Astrocyte of the cerebellum (primary cell): Measurements from ENCODE around the gene TEKT5.

Experiments
- DNase-seq: peaks from one replicate; pipeline ENCODE4 v3.0.0-alpha.2; 2011; ENCODE audit warnings: low read depth
- H3K4me3 ChIP-seq: 2 replicates; pipeline ENCODE4 v1.5.1; 2011; ENCODE audit warnings: mild to moderate bottlenecking, low read depth, low read length, moderate library complexity
- CTCF ChIP-seq: IDR thresholded peaks from 2 replicates; pipeline ENCODE4 v1.5.1; 2012; ENCODE audit warnings: low read length, low read depth, moderate library complexity, mild to moderate bottlenecking; ENCODE audit errors: missing control alignments
- in situ Hi-C: cut with HindIII; loops from 2 replicates; pipeline ENCODE4 v1.10.0; 2017; ENCODE audit warnings: low sequenced_read_pairs

The TEKT5 gene

GRCh38 chr16:10641953-10642949 lies 52.5 kb downstream of the TEKT5 start:
- in situ Hi-C loops, result loop anchor here (25.0 kb wide), 1 partner anchor 105 kb away; no protein-coding TSS in a partner anchor
- H3K4me3 ChIP-seq, result no peak overlapping the region
- TF ChIP-seq CTCF, result no peak
- DNase-seq, result no peak

GRCh38 chr16:10641555-10641952 lies 53.2 kb downstream of the TEKT5 start:
- TF ChIP-seq CTCF, result no peak
- DNase-seq, result no peak
- no peak overlapping the region for H3K4me3 ChIP-seq
- in situ Hi-C loops, result loop anchor here (25.0 kb wide), 1 partner anchor 104 kb away; no protein-coding TSS in a partner anchor

GRCh38 chr16:10640934-10641333 lies 53.8 kb downstream of the TEKT5 start:
- no peak for TF ChIP-seq CTCF
- in situ Hi-C loops, result loop anchor here (25.0 kb wide), 1 partner anchor 104 kb away; no protein-coding TSS in a partner anchor
- no peak overlapping the region for H3K4me3 ChIP-seq
- DNase-seq, result no peak

GRCh38 chr16:10638101-10638500 lies 56.6 kb downstream of the TEKT5 start:
- in situ Hi-C loops, result loop anchor here (25.0 kb wide), 1 partner anchor 101 kb away; no protein-coding TSS in a partner anchor
- no peak overlapping the region for H3K4me3 ChIP-seq
- no peak for DNase-seq
- TF ChIP-seq CTCF, result no peak

GRCh38 chr16:10637337-10638037 lies 57.2 kb downstream of the TEKT5 start:
- in situ Hi-C loops, result loop anchor here (25.0 kb wide), 1 partner anchor 100 kb away; no protein-coding TSS in a partner anchor

More at GRCh38 chr16:10637337-10638037, 57.2 kb downstream of the TEKT5 start:
- H3K4me3 ChIP-seq, result no peak overlapping the region
- no peak for TF ChIP-seq CTCF
- DNase-seq, result no peak
